ENCODE data around the gene CD300C.

The CD300C gene

GRCh38 chr17:74525781-74526288 is 20.1 kb downstream of the CD300C start:
- no peak for TF ChIP-seq CTCF (conservative IDR thresholded peaks at IDR 0.05; ENCODE audit: low read depth, low read length)
- H2AFZ ChIP-seq (ENCODE audit: low read depth): no peak overlapping the region
- H3K79me2 ChIP-seq (ENCODE audit: insufficient read depth, low read depth): no peaks in the 10 kb centered on the region
- H3K4me1 ChIP-seq (ENCODE audit: low read depth, poor library complexity, severe bottlenecking): no peaks in the 10 kb centered on the region
- no peak overlapping the region for H3K9ac ChIP-seq
- H4K20me1 ChIP-seq (ENCODE audit: insufficient read depth): no peaks in the 10 kb centered on the region
- no peak overlapping the region for H3K4me2 ChIP-seq
- no peaks in the 10 kb centered on the region for H3K36me3 ChIP-seq (ENCODE audit: insufficient read depth)
- no peak overlapping the region for H3K27ac ChIP-seq
- H3K4me3 ChIP-seq (IDR thresholded peaks at IDR 0.05; ENCODE audit: insufficient read depth, low read depth, low read length): no peak overlapping the region
- peaks cover 97% of the 10 kb centered on the region for H3K27me3 ChIP-seq (ENCODE audit: insufficient read depth, low read depth)

- Histone ChIP-seq H4K20me1 (ENCODE audit: insufficient read depth) (no peaks in the 10 kb centered on the region), H3K4me2 (no peak overlapping the region), H3K27me3 (ENCODE audit: insufficient read depth, low read depth) (peaks cover 97% of the 10 kb centered on the region), H3K4me1 (ENCODE audit: low read depth, poor library complexity, severe bottlenecking) (no peaks in the 10 kb centered on the region), H3K9ac (no peak overlapping the region), H3K36me3 (ENCODE audit: insufficient read depth) (no peaks in the 10 kb centered on the region), H2AFZ (ENCODE audit: low read depth) (no peak overlapping the region), H3K79me2 (ENCODE audit: insufficient read depth, low read depth) (no peaks in the 10 kb centered on the region), H3K27ac (no peak overlapping the region), H3K4me3 (IDR thresholded peaks at IDR 0.05; ENCODE audit: insufficient read depth, low read depth, low read length) (no peak overlapping the region)
- TF ChIP-seq CTCF (conservative IDR thresholded peaks at IDR 0.05; ENCODE audit: low read depth, low read length): no peak
Measured at GRCh38 chr17:74525465-74525725, 20.5 kb downstream of the CD300C start.

GRCh38 chr17:74524653-74525464 is 21.1 kb downstream of the CD300C start:
- H3K36me3 ChIP-seq (ENCODE audit: insufficient read depth): no peaks in the 10 kb centered on the region
- H2AFZ ChIP-seq (ENCODE audit: low read depth): no peak overlapping the region
- no peaks in the 10 kb centered on the region for H4K20me1 ChIP-seq (ENCODE audit: insufficient read depth)
- H3K27me3 ChIP-seq (ENCODE audit: insufficient read depth, low read depth): peaks cover 95% of the 10 kb centered on the region
- no peaks in the 10 kb centered on the region for H3K4me1 ChIP-seq (ENCODE audit: low read depth, poor library complexity, severe bottlenecking)
- no peak for TF ChIP-seq CTCF (conservative IDR thresholded peaks at IDR 0.05; ENCODE audit: low read depth, low read length)
- H3K27ac ChIP-seq: no peak overlapping the region
- no peak overlapping the region for H3K4me3 ChIP-seq (IDR thresholded peaks at IDR 0.05; ENCODE audit: insufficient read depth, low read depth, low read length)
- no peaks in the 10 kb centered on the region for H3K79me2 ChIP-seq (ENCODE audit: insufficient read depth, low read depth)
- no peak overlapping the region for H3K9ac ChIP-seq
- no peak overlapping the region for H3K4me2 ChIP-seq

GRCh38 chr17:74523308-74523707 is 22.6 kb downstream of the CD300C start:
- Histone ChIP-seq H3K36me3 (ENCODE audit: insufficient read depth) (no peaks in the 10 kb centered on the region), H3K4me2 (no peak overlapping the region)

More at GRCh38 chr17:74523308-74523707, 22.6 kb downstream of the CD300C start:
- no peak for TF ChIP-seq CTCF (conservative IDR thresholded peaks at IDR 0.05; ENCODE audit: low read depth, low read length)
- Histone ChIP-seq H4K20me1 (ENCODE audit: insufficient read depth) (no peaks in the 10 kb centered on the region), H2AFZ (ENCODE audit: low read depth) (no peak overlapping the region), H3K79me2 (ENCODE audit: insufficient read depth, low read depth) (no peaks in the 10 kb centered on the region), H3K4me3 (IDR thresholded peaks at IDR 0.05; ENCODE audit: insufficient read depth, low read depth, low read length) (no peak overlapping the region), H3K9ac (no peak overlapping the region), H3K4me1 (ENCODE audit: low read depth, poor library complexity, severe bottlenecking) (no peaks in the 10 kb centered on the region), H3K27me3 (ENCODE audit: insufficient read depth, low read depth) (peaks cover 84% of the 10 kb centered on the region), H3K27ac (no peak overlapping the region)

Measured in KMS-11 (cell line).